ENCODE data around the gene DAG1.

DNA sequence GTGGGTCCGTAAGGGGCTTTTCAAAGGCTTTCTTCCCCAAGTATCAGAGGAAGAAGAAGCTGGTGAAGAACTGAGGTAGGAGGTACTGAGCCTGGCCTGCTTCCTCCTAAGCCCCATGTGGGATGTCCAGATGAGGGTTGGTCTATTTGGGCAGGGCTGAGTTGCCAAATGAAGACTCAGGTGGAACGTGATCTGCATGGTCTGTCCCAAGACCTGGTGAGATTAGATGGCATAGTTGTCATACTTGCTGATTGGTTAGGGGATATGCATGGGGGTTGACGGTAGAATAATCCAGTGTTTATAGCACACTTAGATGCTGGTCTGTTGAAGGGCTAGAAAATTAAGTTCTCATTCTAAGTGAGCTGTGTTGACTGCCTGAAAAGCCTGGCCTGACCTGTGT, 47.9 kb downstream of the DAG1 start:
- TF ChIP-seq, protein P1, sequence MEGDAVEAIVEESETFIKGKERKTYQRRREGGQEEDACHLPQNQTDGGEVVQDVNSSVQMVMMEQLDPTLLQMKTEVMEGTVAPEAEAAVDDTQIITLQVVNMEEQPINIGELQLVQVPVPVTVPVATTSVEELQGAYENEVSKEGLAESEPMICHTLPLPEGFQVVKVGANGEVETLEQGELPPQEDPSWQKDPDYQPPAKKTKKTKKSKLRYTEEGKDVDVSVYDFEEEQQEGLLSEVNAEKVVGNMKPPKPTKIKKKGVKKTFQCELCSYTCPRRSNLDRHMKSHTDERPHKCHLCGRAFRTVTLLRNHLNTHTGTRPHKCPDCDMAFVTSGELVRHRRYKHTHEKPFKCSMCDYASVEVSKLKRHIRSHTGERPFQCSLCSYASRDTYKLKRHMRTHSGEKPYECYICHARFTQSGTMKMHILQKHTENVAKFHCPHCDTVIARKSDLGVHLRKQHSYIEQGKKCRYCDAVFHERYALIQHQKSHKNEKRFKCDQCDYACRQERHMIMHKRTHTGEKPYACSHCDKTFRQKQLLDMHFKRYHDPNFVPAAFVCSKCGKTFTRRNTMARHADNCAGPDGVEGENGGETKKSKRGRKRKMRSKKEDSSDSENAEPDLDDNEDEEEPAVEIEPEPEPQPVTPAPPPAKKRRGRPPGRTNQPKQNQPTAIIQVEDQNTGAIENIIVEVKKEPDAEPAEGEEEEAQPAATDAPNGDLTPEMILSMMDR (IDR thresholded peaks at IDR 0.05; ENCODE audit: poor library complexity) = no peak
- TF ChIP-seq EZH2 (IDR thresholded peaks at IDR 0.05; ENCODE audit: borderline replicate concordance) = no peak

Data from hepatocyte (in vitro differentiated cells).